HFF-Myc (cell line): ENCODE data around the gene WWOX.

ENCODE experiments used
- DNase-seq: peaks from one replicate; pipeline ENCODE4 v3.0.0-alpha.2; 2011; ENCODE audit warnings: low read depth; ENCODE audit errors: extremely low read depth
- H3K4me3 ChIP-seq: replicated peaks from 2 replicates; pipeline ENCODE4 v1.5.1; 2011; ENCODE audit warnings: low read depth, mild to moderate bottlenecking, control low read depth, low read length
- TF ChIP-seq, protein P1 (sequence below): IDR thresholded peaks from 2 replicates; pipeline ENCODE4 v1.5.1; 2012; ENCODE audit warnings: mild to moderate bottlenecking, low read depth, low read length, control low read depth; ENCODE audit errors: missing control alignments

Gene WWOX

DNA sequence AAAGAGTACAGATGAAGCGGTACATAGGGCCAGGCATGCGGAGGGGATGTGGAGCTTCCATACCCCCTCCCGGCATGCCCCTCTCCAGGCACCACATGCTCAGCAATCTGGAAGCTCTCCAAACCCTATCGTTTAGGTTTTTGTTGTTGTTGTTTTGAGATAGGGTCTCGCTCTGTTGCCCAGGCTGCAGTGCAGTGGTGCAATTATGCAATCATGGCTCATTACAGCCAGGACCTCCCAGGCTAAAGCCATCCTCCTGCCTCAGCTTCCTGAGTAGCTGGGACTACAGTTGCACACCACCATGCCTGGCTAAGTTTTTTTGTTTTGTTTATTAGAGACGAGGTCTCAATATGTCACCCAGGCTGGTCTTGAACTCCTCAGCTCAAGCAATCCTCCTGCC, 50.8 kb downstream of the WWOX start:
- H3K4me3 ChIP-seq = no peak overlapping the region
- TF ChIP-seq, protein P1, sequence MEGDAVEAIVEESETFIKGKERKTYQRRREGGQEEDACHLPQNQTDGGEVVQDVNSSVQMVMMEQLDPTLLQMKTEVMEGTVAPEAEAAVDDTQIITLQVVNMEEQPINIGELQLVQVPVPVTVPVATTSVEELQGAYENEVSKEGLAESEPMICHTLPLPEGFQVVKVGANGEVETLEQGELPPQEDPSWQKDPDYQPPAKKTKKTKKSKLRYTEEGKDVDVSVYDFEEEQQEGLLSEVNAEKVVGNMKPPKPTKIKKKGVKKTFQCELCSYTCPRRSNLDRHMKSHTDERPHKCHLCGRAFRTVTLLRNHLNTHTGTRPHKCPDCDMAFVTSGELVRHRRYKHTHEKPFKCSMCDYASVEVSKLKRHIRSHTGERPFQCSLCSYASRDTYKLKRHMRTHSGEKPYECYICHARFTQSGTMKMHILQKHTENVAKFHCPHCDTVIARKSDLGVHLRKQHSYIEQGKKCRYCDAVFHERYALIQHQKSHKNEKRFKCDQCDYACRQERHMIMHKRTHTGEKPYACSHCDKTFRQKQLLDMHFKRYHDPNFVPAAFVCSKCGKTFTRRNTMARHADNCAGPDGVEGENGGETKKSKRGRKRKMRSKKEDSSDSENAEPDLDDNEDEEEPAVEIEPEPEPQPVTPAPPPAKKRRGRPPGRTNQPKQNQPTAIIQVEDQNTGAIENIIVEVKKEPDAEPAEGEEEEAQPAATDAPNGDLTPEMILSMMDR = no peak

DNA sequence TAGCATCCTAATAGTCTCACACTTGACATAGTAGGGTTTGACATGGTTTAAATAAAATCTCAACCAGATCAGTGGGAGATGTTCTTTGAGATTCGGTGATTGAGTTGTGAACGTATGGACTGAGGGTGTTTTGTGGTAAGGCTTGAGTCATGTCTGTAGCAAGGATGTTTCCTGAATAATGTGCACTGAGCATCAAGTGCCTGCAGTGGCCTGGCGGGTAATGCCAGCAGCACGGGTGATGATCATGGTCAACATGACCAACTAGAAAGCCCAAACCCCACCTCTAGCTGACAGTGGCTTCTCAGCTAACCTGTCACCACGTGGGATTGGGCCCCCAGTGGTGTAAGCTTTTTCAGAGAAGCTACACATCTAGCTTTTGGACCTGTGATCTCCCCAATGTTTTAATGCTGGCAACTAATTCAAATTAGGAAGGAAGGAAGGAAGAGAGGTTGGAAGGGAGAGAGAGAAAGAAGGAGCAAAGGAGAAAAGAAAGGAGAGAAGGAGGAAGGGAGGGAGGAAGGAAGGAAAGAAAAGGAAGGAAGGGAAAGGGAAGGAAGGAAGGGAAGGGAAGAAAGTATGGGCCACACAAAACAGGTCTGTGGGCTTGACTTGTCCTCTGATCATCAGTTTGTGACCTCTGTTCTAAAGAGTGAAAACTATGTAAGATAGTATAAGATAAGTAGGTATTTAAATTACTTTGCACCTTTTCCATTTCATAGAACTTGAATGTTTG, 55.4 kb downstream of the WWOX start:
- DNase-seq = no peak
- H3K4me3 ChIP-seq = no peak overlapping the region
- TF ChIP-seq, protein P1 = no peak

More for the DNA sequence above, 50.8 kb downstream of the WWOX start:
- no peak for DNase-seq

DNA sequence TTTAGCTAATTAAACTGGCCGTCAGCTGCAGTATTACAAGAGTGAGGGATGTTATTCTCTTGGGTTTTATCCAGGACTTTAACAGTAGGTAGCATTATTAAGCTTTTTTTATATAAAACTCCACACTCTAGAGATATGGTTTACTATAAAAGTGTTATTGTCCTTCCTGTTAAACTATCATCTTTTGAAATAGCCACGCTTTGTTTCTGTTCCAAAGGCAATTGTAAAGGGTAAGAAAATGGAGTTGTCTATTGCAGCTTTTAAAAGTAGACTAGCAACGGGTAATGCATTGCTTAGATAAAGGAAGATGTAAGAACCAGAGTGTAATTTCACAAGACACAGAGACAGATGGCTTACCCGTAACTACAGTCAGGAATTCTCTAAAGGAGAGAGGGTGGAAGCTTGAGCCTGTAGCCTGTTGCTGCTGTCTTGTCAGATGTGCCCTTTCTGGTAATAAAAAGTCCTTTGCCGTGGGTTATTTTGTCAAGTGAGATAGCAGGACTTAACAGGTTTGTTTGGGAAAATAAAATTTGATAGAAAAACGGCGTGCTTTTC, 56.4 kb downstream of the WWOX start:
- TF ChIP-seq, protein P1 = no peak
- no peak overlapping the region for H3K4me3 ChIP-seq
- DNase-seq = no peak

DNA sequence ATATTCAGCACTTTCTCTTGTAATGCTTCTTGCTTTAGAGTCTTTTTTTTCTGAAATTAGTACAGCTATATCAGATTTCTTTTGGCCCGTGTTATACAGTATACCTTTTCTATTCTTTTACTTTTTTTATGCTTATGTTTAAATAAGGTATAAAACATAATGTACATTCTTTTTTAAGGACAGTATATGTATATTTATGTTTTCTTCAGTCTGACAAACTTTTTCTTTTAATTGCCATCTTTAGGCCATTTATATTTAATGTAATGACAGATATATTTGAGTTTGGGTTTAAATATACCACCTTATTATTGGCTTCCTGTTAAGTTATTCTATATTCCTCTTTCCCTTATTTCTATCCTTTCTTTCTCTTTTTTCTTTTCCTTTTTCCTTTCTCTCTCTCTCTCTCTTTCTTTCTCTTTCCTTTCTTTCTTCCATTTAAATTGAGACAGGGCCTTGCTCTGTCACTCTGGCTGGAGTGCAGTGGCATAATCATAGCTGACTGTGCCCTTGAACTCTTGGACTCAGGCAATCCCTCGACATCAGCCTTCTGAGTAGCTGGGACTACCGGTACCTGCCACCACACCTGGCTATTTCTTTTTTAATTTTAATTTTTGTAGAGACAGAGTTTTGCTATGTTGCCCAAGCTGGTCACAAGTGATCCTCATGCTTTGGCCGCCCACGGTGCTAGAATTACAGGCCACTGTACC, 61.7 kb downstream of the WWOX start:
- no peak for DNase-seq
- TF ChIP-seq, protein P1 = no peak
- no peak overlapping the region for H3K4me3 ChIP-seq

DNA sequence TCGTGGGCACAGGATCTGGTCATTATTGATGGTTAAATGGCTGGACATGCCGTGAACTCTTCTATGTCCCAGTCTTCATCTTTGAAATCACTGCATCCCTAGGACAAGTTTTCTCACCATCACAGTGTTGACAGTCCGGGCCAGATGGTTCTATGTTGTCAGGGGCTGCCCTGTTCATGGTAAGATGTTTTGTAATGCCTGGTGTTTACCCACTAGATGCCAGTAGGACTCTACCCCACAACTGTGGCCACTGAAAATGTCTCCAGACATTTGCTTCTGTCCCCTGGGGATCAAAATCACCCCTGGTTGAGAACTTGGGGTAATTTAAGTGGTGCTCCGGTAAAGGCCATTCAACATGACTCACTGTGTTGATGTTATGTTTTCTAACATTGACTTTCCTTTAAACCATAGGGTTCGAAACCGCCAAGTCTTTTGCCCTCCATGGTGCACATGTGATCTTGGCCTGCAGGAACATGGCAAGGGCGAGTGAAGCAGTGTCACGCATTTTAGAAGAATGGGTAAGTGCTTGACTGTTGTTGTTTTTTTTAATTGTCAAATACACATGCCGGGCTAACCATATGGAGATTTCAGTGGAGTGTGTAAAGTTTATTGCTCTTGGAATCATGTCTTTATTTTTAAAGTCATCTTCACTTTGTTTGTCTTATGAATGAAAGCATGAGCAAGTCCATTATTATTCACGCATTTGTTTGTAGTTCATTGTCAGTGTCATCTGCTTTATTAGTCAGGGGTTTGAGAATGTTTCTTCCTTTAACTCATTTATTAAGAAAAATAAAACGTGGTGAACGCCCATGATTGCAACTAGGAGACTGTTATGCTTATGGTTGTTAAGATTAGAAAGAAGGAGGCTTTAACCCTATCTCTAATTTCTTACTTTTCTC, 64.6 kb downstream of the WWOX start:
- DNase-seq = no peak
- H3K4me3 ChIP-seq = no peak overlapping the region
- TF ChIP-seq, protein P1 = no peak

DNA sequence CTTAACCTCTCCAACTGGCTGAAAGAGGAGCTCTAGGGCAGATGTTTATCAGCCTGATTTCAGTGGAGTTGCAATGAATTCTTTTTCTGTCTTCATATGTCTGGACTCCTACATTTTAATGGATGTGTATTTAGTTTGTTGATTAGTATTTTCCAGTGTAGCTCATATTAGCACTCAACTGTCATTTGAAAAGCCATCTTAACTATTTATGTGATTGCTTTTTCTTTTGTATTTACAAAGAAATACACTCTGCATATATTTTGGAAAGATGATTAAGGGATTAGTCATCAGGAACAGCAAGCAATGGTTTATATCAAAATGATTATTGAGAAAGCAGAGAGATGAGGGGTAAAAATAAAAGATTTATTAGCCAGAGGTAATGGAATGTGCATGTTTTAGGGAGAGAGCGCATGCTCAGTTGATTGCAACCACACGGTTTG, 71.1 kb downstream of the WWOX start:
- TF ChIP-seq, protein P1 = no peak
- H3K4me3 ChIP-seq = no peak overlapping the region
- DNase-seq = no peak
